ENCODE measurements around the gene DNAJC27.
A peak's percentile ranks its signal among the peaks of the same experiment; 100 is the strongest.
"Not testable (repeated sequence)": the region's sequence is repeated elsewhere in the genome, so short reads cannot be mapped to it uniquely, and the experiment has no call there.

Gene DNAJC27

GRCh38 chr2:24971536-24972314 is at the start of gene DNAJC27:
Gene DNAJC27 (minus strand): TSS chr2:24971955. CDS start chr2:24971904, 51 bp downstream.
- DNase-seq, result peak; percentile 99

- no peak for DNase-seq
Observed at GRCh38 chr2:25018681-25019080, 46.9 kb upstream of the DNAJC27 start.

- no peak for DNase-seq
Observed at GRCh38 chr2:25014631-25015030, 42.9 kb upstream of the DNAJC27 start.

GRCh38 chr2:25011342-25011741 is 39.6 kb upstream of the DNAJC27 start:
- not testable (repeated sequence) for DNase-seq

GRCh38 chr2:25009954-25010353 is 38.2 kb upstream of the DNAJC27 start:
- DNase-seq, result no peak

GRCh38 chr2:25002066-25002465 is 30.3 kb upstream of the DNAJC27 start:
- DNase-seq, result no peak

GRCh38 chr2:25001325-25001637 is 29.5 kb upstream of the DNAJC27 start:
- DNase-seq, result no peak

- no peak for DNase-seq
Observed at GRCh38 chr2:25000503-25001324, 29.0 kb upstream of the DNAJC27 start.

GRCh38 chr2:25000036-25000435 is 28.3 kb upstream of the DNAJC27 start:
- no peak for DNase-seq

- not testable (repeated sequence) for DNase-seq
Observed at GRCh38 chr2:24999097-24999496, 27.3 kb upstream of the DNAJC27 start.

GRCh38 chr2:24994146-24994724 is 22.5 kb upstream of the DNAJC27 start:
- DNase-seq, result no peak

GRCh38 chr2:24993406-24994145 is 21.8 kb upstream of the DNAJC27 start:
- no peak for DNase-seq

- no peak for DNase-seq
Observed at GRCh38 chr2:24986372-24986771, 14.6 kb upstream of the DNAJC27 start.

GRCh38 chr2:24985511-24985910 is 13.8 kb upstream of the DNAJC27 start:
- no peak for DNase-seq

GRCh38 chr2:24984912-24985311 is 13.2 kb upstream of the DNAJC27 start:
- DNase-seq, result no peak

- no peak for DNase-seq
Observed at GRCh38 chr2:24981411-24982136, 9.8 kb upstream of the DNAJC27 start.

- DNase-seq, result no peak
Observed at GRCh38 chr2:24978661-24979060, 6.9 kb upstream of the DNAJC27 start.

GRCh38 chr2:24977631-24978030 is 5.9 kb upstream of the DNAJC27 start:
- DNase-seq, result no peak

GRCh38 chr2:24973812-24974211 is 2.1 kb upstream of the DNAJC27 start:
- no peak for DNase-seq

GRCh38 chr2:24972315-24972961 is 683 bp upstream of the DNAJC27 start:
- DNase-seq, result peak; percentile 56

GRCh38 chr2:24971286-24971535 is 544 bp downstream of the DNAJC27 start:
- DNase-seq, result no peak
